K562 (cell line): ENCODE measurements around the gene SLCO2A1. TPM values are rescaled to one million over a fixed set of nuclear protein-coding genes. Genes with fewer than 3 reads are reported as not detected.

Experiments used
- BMI1 ChIP-seq: fragments of 150-350 bp; IDR thresholded peaks from 2 replicates; pipeline ENCODE4 v1.6.1; 2014; ENCODE audit warnings: low read length
- HDAC6 ChIP-seq: IDR thresholded peaks from 2 replicates; pipeline ENCODE4 v1.6.1; 2012; ENCODE audit warnings: low read depth, mild to moderate bottlenecking, control low read depth, inconsistent platforms, low read length, moderate library complexity
- MTF1 ChIP-seq: fragments of 250-450 bp; sonication (Bioruptor Pico); IDR thresholded peaks from 2 replicates; pipeline ENCODE4 v1.9.0; 2021; ENCODE audit warnings: moderate library complexity, mild to moderate bottlenecking, inconsistent platforms, borderline replicate concordance
- NFE2 ChIP-seq: IDR thresholded peaks from 2 replicates; pipeline ENCODE4 v1.6.1; 2014; ENCODE audit warnings: antibody characterized with exemption, low read depth
- SMAD1 ChIP-seq: fragments of 150-350 bp; IDR thresholded peaks from 2 replicates; pipeline ENCODE4 v1.6.1; 2014; ENCODE audit warnings: low read length, low read depth; ENCODE audit not compliant: partially characterized antibody
- ZNF140 ChIP-seq: fragments of 250-450 bp; sonication (Bioruptor Pico); IDR thresholded peaks from 2 replicates; pipeline ENCODE4 v1.8.0; 2021; ENCODE audit warnings: moderate library complexity, mild to moderate bottlenecking, inconsistent platforms
- ZNF143 ChIP-seq: sonication (generic); formaldehyde crosslinking; IDR thresholded peaks from 2 replicates; pipeline ENCODE4 v1.9.0; 2022; ENCODE audit warnings: mild to moderate bottlenecking, missing genetic modification reagents
- polyA plus RNA-seq, 8 experiments: library from polyadenylated mRNA; depleted of rRNA in 4 of 8; stranded (reverse) in 5 of 8; unstranded in 3 of 8; fragments of >200 nt; fragmentation: Nextera tagmentation in 2 of 8; fragmentation: Illumina TruSeq in 1 of 8; extraction: Ambion mirVana in 2 of 8; extraction: Trizol in 1 of 8; gene quantifications; 2 replicates each; pipeline versions ENCODE4 v1.2.1 to v1.2.3, GENCODE V29; 2011 to 2014; ENCODE audit warnings: inconsistent platforms in 1 of 8, missing spikeins in 1 of 8
- total RNA-seq, 7 experiments: library from RNA; depleted of rRNA in 6 of 7; stranded (reverse); fragments of >200 nt in 6 of 7; fragmentation: Illumina TruSeq in 2 of 7; extraction: Trizol in 2 of 7; gene quantifications; 2 replicates each; pipeline versions ENCODE4 v1.2.1 to v1.2.3, GENCODE V29; 2011 to 2021; ENCODE audit warnings: low replicate concordance in 1 of 7
- TF ChIP-seq, protein P1 (sequence below): fragments of 250-450 bp; sonication (Bioruptor Pico); IDR thresholded peaks from 2 replicates; pipeline ENCODE4 v1.4.0; 2020
- TF ChIP-seq, protein P2 (sequence below): fragments of 450-650 bp; IDR thresholded peaks from 2 replicates; pipeline ENCODE4 v1.6.1; 2017; ENCODE audit warnings: antibody characterized with exemption

SLCO2A1 gene
- total and polyA plus RNA-seq, 9 of the 15 experiments (the other 6 are each of a cell fraction or from before 2014, with no cell fraction given): 0.16 to 1.0 TPM; not detected in 7

DNA sequence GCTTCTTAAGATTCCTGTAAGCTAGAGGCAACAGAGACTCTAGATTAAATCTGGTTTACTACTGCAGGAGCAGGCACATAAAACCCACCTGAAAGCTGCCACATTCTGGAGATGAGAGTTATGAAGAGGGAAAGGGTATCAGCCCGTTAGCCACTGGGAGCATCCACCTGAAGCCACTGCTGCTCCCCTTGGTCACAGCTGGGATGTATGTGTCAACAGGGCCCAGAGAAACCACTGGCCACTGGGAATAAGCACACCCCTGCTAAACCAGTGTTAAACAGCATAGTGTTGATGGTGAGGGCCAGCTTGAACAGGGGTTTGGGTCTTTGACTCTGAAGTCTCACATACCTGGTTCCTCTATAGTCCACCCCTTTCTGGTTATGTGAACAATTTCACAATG is 10.9 kb downstream of the SLCO2A1 start (continued):
- TF ChIP-seq, protein P1, sequence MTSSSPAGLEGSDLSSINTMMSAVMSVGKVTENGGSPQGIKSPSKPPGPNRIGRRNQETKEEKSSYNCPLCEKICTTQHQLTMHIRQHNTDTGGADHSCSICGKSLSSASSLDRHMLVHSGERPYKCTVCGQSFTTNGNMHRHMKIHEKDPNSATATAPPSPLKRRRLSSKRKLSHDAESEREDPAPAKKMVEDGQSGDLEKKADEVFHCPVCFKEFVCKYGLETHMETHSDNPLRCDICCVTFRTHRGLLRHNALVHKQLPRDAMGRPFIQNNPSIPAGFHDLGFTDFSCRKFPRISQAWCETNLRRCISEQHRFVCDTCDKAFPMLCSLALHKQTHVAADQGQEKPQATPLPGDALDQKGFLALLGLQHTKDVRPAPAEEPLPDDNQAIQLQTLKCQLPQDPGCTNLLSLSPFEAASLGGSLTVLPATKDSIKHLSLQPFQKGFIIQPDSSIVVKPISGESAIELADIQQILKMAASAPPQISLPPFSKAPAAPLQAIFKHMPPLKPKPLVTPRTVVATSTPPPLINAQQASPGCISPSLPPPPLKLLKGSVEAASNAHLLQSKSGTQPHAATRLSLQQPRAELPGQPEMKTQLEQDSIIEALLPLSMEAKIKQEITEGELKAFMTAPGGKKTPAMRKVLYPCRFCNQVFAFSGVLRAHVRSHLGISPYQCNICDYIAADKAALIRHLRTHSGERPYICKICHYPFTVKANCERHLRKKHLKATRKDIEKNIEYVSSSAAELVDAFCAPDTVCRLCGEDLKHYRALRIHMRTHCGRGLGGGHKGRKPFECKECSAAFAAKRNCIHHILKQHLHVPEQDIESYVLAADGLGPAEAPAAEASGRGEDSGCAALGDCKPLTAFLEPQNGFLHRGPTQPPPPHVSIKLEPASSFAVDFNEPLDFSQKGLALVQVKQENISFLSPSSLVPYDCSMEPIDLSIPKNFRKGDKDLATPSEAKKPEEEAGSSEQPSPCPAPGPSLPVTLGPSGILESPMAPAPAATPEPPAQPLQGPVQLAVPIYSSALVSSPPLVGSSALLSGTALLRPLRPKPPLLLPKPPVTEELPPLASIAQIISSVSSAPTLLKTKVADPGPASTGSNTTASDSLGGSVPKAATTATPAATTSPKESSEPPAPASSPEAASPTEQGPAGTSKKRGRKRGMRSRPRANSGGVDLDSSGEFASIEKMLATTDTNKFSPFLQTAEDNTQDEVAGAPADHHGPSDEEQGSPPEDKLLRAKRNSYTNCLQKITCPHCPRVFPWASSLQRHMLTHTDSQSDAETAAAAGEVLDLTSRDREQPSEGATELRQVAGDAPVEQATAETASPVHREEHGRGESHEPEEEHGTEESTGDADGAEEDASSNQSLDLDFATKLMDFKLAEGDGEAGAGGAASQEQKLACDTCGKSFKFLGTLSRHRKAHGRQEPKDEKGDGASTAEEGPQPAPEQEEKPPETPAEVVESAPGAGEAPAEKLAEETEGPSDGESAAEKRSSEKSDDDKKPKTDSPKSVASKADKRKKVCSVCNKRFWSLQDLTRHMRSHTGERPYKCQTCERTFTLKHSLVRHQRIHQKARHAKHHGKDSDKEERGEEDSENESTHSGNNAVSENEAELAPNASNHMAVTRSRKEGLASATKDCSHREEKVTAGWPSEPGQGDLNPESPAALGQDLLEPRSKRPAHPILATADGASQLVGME (CRISPR knock-in tag): no peak
- TF ChIP-seq HDAC6: no peak
- TF ChIP-seq SMAD1: no peak
- TF ChIP-seq NFE2: no peak
- TF ChIP-seq ZNF143 (CRISPR knock-in tag): no peak
- TF ChIP-seq, protein P2, sequence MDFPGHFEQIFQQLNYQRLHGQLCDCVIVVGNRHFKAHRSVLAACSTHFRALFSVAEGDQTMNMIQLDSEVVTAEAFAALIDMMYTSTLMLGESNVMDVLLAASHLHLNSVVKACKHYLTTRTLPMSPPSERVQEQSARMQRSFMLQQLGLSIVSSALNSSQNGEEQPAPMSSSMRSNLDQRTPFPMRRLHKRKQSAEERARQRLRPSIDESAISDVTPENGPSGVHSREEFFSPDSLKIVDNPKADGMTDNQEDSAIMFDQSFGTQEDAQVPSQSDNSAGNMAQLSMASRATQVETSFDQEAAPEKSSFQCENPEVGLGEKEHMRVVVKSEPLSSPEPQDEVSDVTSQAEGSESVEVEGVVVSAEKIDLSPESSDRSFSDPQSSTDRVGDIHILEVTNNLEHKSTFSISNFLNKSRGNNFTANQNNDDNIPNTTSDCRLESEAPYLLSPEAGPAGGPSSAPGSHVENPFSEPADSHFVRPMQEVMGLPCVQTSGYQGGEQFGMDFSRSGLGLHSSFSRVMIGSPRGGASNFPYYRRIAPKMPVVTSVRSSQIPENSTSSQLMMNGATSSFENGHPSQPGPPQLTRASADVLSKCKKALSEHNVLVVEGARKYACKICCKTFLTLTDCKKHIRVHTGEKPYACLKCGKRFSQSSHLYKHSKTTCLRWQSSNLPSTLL: no peak
- TF ChIP-seq MTF1 (CRISPR knock-in tag): no peak
- no peak for TF ChIP-seq ZNF140 (CRISPR knock-in tag)
- no peak for TF ChIP-seq BMI1
